ENCODE measurements around the gene COBLL1.

Gene COBLL1

DNA sequence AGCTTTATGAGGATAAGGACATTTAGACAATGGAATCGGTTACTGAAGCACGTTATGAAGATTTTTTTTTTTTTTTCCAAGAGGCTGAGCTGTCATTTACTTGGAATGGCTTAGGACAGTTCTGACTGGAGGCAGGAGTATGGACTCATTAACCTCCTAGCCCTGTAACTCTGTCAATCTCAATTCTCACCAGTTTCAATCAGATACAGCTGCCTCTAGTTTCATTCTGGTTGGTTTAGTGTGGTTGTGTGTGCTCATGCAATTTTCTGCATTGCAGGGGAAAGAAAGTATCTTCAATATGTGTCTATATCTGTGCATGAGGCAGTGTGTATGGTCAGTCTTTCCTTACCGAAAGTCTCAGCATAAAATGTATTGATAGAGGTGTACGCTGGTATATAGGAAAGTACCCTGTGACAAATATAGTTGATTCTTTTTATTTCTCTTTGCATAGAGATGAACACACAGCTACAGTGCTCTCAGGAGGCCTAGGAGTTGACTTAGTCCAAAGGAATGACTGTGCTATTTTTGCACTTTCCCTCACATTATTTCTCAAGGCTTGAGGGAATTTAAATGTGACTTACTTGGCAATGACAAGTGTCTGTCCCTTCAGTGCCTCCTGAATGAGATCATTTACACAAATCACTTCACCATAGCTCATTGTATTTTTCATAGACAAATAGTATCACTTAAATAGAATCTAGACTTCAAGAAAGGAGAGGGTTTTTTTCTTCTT is 169.8 kb downstream of the COBLL1 start:
- DNase-seq, result no peak

DNA sequence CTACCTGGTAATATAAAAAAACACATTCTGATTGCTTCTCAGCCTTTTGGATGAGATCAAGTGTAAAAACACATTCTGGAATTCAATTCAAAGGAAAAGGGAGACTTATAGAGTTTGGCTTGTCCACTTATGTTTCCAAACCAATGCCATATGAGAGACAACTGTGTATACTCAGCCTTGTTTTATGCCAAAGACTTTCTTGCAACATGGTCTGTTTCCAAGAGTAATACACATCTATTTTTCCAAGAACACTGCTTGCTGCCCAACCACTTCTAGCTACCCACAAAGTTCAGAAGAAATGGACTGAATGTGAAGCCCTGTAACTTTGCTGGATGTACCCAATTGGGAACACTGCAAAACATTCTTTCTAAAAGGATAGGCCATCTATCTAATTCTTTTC is 172.3 kb downstream of the COBLL1 start:
- DNase-seq, result no peak

DNA sequence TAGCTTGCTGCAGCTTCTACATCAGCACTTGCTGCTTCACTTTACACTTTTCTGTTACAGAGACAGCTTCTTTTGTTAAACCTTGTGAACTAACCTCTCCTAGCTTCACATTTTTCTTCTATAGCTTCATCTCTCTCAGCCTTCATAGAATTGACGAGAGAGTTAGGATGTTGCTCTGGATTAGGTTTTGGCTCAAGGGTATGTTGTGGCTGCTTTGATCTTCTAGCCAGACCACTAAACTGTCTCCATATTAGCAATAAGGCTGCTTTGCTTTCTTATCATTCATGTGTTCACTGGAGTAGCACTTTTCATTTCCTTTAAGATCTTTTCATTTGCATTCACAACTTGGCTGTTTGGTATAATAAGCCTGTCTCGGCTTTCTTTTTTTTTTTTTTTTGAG is 174.1 kb downstream of the COBLL1 start:
- no peak for DNase-seq

DNA sequence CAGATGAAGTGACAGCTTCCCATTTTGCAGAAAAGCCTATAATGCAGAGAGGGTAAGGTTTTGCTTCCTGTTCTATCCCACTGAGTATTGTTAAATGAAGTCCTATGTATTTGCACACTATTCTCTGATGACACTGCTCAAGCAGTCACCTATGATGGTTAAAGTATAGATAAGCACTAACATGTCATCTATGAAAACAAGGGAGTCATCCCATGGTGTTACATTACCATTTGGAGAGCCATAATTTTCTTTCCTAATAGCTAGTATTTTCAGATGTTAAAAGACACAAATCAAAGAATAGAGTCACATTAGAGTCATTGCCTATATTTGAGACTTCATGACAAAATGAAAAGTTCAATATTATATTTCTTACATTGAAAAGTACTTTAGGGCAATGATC is 177.6 kb downstream of the COBLL1 start:
- DNase-seq, result no peak

DNA sequence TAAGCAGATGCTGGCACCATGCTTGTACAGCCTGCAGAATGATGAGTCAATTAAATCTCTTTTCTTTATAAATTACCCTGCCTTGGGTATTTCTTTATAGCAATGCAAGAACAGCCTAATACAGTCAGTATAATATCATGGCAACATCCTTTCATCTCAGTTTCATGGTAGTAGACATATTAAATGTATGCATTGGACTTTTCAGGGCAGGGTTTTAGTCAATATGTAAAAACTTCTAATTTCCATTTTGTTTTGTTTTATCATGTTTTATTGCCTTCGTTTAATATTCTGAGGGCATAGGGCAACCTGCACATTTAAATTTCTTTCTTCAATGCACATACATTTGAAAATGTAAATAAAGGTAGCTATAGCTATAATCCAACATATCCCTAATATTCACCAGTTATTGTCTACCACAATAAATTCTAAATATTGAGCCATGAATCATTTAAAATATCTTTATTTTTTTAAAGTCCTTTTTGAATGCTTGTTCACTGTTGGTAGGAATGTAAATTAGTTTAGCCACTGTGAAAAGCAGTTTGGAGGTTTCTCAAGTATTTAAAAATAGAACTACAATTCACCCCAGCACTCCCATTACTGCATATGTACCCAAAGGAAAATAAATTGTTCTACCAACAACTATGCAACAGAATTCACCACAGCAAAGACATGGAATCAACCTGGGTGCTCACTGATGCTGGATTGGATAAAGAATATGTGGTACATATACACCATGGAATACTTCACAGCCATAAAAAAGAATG is 178.6 kb downstream of the COBLL1 start:
- DNase-seq, result no peak

DNA sequence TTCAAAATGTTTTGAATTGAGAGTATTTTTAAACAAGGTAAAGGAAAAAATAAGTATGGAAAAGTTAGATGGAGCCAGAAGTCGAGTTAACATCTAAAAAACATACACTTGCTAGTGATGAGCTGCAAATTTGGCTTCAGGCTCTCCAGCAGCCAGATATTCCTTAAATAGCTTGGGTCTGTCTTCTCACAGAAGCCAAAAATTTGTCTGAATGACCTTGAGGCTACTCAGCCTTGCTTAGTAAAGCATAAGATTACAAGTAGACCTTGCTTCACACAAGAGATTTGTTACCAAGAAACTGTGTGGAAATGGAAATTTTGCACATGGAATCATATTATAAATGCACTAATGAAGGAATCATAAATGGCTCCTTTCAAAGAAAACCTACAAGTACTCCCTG is 179.6 kb downstream of the COBLL1 start:
- DNase-seq, result no peak

DNA sequence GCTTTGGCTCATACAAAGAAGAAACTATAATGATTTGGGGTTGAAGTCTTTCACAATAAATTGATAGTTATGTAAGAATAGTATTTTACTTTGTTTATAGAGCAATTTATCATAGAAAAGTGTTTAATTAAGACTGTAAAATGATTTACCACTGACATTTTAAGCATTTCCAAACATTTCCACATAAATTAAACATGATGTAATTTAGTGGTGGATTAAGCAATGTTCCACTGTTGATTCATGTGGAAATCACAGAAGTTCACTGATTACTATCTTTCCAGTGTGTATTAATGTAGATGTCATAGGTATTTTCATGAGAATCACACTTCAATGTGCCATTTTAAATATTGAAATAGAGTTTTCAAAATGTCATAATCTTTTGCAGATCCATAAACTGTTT is 180.3 kb downstream of the COBLL1 start:
- no peak for DNase-seq

DNA sequence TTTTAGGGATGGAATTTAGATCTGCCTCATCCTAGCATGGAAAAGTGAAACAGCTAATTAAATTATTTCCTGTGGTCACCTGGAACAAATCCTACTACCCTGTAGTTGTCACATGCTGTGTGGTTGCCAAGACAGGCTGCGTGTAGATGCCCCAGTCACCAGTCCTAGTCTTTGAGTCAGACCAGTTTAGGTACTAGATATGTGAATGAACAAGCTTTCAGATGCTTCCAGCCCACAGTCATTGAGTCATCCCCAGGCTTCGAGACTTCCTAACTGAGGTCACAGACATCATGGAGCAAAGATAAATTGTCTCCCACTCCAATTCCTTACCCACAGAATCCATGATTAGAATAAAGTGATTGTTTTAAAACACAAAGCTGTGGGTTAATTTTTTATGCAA is 184.5 kb downstream of the COBLL1 start:
- no peak for DNase-seq

DNA sequence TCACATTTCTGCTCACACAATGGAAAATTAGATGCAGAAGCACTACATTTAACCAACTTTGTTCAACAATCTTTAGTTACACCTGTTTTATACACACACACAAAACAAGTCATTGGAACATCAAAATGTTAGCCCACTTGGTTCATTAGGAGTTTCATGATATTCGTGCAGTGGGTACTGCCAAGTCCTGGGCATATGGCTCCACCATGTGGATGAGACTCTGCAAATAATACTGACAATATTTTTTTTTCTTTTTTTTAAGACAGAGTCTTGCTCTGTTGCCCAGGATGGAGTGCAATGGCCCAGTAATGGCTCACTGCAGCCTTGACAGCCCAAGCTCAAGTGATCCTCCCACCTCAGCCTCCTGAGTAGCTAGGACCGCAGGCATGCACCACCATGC is 185.9 kb downstream of the COBLL1 start:
- no peak for DNase-seq

DNA sequence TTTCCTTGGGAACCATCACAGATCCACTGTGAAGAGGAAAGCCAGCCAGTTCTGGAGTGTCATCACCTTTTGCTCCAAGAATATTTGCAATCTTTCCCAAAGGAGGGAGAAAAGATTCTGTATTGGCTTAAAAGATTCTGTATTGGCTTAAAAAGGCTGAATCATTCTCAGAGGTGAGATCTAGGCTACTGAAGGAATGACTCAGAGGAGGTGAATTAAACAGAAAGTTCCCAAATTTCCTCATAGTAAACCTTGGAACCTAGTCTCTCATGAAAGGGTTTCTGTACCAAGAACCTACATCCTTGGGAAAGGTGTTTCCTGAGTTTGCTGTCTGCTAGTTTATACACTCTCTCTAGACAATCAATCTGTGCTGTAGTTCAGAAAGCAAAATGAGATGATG is 186.3 kb downstream of the COBLL1 start:
- no peak for DNase-seq

DNA sequence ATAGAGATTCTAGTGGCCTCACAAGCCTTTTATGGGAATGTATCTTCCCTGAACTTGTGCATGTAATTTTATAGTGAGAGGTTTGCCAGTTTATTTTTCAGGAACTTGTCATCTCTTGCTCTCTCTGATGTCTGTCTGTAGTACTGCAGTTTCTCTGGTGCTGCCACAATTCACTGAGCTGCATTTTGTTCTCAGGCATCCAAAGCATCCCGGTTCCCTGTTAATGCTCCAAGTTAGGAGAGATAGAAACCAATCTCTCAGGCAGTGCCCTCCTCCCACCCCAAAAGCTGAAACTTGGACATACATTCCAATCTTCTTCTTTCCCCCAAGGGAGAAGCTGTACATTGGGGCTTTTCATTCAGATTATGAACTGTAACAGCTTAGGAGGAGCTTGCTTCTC is 190.3 kb downstream of the COBLL1 start:
- no peak for DNase-seq

DNA sequence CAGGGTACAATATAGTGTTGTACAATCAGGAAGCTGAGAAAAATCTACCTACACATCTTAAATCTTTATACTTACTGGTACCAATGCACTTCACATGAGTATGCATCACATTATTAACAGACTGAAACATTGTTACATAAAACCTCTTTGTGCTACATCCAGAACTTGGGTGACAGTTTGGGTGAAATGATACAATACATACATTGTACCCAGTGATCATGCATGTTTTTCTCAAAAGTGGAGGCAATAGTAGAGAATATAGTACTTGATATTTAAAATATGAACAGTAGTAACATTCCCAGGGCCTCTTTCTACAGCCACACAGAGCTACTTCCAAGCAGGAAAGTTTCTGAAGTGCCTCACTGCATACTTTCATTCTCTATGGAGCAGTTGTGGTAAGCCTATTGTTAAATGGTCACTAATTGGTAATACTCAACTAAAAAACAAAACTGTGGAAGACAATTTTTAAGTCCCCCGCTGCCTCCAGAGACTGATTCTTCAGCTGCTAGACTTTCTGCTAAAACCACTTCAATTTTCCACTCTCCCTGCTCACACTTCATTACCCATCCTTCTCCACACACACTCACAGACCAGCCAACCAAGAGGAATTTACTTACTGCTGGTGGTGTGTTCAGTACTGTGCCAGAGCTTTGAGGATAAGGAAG is 197.5 kb downstream of the COBLL1 start:
- no peak for DNase-seq

DNA sequence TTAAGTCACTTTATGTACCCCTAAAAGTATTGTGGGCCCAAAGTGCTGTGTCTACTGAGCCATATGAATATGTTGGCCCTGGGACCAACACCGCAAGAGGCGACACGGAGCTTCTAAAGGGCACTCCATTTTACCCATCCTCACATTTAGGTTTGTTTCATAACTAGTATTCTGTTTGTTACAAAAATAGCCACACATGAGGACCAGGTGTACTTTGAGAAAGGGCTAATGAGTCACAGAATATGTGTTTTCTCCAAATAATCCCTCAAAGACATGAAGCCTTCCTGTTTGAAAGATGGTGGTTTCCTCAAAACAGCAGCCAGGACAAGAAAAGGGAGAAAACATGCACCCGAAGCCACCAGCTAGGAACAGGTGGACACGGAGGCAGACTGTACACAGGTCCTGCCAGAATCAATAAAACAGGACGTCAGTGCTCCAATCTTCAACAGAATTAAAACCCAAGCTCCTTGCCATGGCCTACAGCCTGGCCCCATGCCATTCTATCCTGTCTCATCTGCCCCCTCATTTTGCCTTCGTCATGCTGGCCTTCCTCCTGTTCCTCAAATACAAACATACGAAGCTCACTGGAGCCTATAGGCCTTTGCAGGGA is 198.6 kb downstream of the COBLL1 start:
- no peak for DNase-seq

DNA sequence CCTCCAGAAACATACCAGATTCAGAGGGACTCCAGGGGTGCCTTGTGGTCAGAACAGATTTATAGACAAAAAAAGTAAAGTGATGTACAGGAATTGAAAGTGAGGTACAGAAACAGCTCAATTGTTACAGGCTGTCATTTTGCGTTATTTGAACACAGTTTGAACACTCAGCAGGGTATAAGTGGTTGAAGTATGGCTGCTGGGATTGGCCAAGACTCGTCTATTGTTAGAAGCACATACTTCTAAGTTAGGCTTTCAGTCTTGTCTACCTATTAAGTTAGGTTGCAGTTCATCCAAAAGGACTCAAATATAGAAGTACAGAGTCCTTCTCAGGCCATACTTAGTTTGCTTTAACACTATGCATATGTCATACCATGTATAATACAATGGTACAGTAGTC is 199.4 kb downstream of the COBLL1 start:
- no peak for DNase-seq
